WI38 (cell line): ENCODE data around the gene WIPF1.

Source experiments
- H3K4me3 ChIP-seq: 2 replicates; pipeline ENCODE4 v1.5.1; 2011; ENCODE audit warnings: low read depth, mild to moderate bottlenecking, control low read depth, low read length
- TF ChIP-seq, protein P1 (sequence below): IDR thresholded peaks from 2 replicates; pipeline ENCODE4 v1.5.1; 2012; ENCODE audit warnings: low read depth, mild to moderate bottlenecking, control low read depth, low read length

The WIPF1 gene

DNA sequence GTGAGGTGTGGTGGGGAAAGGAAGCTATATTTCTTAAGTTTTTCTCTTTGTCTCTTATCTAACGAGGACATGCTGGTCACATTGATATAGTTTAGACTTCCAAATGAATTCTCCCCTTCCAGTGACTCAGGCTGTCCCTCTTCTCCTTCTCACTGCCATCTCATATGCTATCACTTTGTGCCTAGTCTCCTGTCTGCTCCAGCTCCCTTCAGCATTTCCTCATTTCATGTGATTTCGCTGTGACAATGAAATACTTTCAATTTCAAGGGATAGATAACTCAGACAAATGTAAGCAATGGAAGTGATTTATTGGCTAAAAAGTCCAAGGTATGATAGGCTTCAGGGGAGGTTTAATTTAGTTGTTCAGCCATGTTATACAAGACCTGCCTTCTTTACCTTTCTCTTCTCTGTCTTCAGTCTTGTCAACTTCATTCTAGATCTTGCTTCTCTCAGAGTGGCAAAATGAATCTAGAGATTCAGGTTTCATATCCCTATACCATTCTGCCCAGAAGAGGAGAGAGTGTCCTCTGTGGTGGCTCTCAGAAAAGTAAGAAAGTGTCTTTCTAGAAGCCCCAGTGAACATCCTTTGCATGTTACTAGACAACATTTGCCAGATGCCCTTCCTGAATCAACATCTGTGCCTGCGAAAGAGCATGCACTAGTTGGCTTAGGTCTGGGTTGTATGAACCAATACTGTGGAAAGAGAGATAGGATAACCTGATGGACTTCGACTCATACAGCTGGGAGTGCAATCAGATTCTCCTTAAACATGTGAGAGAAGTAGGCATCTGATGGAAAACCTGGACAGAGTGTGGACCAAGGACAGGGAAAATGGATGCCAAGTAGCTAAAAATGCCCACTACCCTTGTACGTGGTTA, 80.9 kb downstream of the WIPF1 start:
- TF ChIP-seq, protein P1, sequence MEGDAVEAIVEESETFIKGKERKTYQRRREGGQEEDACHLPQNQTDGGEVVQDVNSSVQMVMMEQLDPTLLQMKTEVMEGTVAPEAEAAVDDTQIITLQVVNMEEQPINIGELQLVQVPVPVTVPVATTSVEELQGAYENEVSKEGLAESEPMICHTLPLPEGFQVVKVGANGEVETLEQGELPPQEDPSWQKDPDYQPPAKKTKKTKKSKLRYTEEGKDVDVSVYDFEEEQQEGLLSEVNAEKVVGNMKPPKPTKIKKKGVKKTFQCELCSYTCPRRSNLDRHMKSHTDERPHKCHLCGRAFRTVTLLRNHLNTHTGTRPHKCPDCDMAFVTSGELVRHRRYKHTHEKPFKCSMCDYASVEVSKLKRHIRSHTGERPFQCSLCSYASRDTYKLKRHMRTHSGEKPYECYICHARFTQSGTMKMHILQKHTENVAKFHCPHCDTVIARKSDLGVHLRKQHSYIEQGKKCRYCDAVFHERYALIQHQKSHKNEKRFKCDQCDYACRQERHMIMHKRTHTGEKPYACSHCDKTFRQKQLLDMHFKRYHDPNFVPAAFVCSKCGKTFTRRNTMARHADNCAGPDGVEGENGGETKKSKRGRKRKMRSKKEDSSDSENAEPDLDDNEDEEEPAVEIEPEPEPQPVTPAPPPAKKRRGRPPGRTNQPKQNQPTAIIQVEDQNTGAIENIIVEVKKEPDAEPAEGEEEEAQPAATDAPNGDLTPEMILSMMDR, result no peak
- no peak overlapping the region for H3K4me3 ChIP-seq

DNA sequence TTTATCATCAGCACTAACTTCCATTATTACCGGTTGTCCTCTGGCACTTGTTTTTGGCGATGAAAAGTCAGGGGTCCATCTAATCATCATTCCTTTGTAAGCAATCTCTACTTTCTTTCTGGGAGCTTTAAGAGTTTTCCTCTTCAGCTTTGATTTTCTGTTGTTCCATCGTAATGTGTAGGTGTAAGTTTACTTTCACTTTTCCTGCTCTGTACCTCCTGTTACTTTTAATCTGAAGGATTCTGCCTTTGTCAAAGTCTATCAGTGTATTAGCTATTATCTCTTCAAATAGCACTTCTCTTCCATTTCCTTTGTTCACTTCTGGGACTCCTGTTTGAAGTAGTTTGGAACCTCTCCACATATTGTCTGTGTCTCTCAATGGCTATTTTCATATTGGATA, 85.3 kb downstream of the WIPF1 start:
- no peak overlapping the region for H3K4me3 ChIP-seq
- TF ChIP-seq, protein P1, result no peak

GRCh38 chr2:174511580-174512260, 85.9 kb downstream of the WIPF1 start:
- H3K4me3 ChIP-seq, result no peak overlapping the region
- TF ChIP-seq, protein P1, result no peak

GRCh38 chr2:174510583-174511189, 86.9 kb downstream of the WIPF1 start:
- no peak overlapping the region for H3K4me3 ChIP-seq
- TF ChIP-seq, protein P1, result no peak
